ENCODE data around the gene NSG1. TPM values are rescaled to one million over a fixed set of nuclear protein-coding genes. Genes with fewer than 3 reads are reported as not detected.

The NSG1 gene
- 1 to 10 TPM in 3 of 4 donors, under 1 TPM in 1; 0.42 to 5.1 (median 2.7) TPM for total RNA-seq

GRCh38 chr4:4386736-4387392 lies at the start of gene NSG1:
Gene NSG1 (plus strand): TSS chr4:4387102. CDS start chr4:4387630, 528 bp downstream.
- H3K4me1 ChIP-seq: peaks cover 20 to 33% (median 32%) of the 10 kb centered on the region in 4 donors
- DNase-seq (ENCODE audit: extremely low spot score): no peak
- no CpG with 5 or more reads among the region's 87 CpGs for WGBS
- intact Hi-C loops (cut with DNase I): no loop called here
- no peaks in the 10 kb centered on the region for H3K36me3 ChIP-seq
- H3K4me3 ChIP-seq: peak within 1 kb of the TSS; percentile 46 to 53 (median 48)
- TF ChIP-seq POLR2AphosphoS5 (IDR thresholded peaks at IDR 0.05) (no peak), CTCF (IDR thresholded peaks at IDR 0.05) (no peak), POLR2A (IDR thresholded peaks at IDR 0.05; ENCODE audit: low read depth) (no peak), EP300 (IDR thresholded peaks at IDR 0.05) (no peak)
- peaks cover 0 to 85% (median 28%) of the 10 kb centered on the region in 4 donors for H3K27me3 ChIP-seq
- H3K9me3 ChIP-seq: no peaks in the 10 kb centered on the region
- no peak within 1 kb of the TSS for H3K27ac ChIP-seq (replicated peaks in 1 of 4)

GRCh38 chr4:4338210-4339001 lies 48.5 kb upstream of the NSG1 start:
- Histone ChIP-seq H3K4me3 (no peak overlapping the region), H3K9me3 (no peaks in the 10 kb centered on the region), H3K36me3 (no peaks in the 10 kb centered on the region), H3K4me1 (peaks cover 0 to 3% (median 0%) of the 10 kb centered on the region in 4 donors), H3K27ac (replicated peaks in 1 of 4) (no peak overlapping the region), H3K27me3 (peaks cover 0 to 11% (median 0%) of the 10 kb centered on the region in 4 donors)
- no peak for DNase-seq (ENCODE audit: extremely low spot score)
- intact Hi-C loops (cut with DNase I): no loop called here
- 65% methylated on average over 9 of the region's 11 CpGs for WGBS
- no peak for TF ChIP-seq POLR2AphosphoS5 (IDR thresholded peaks at IDR 0.05)
- no peak for TF ChIP-seq POLR2A (IDR thresholded peaks at IDR 0.05; ENCODE audit: low read depth)
- TF ChIP-seq CTCF (IDR thresholded peaks at IDR 0.05): no peak
- TF ChIP-seq EP300 (IDR thresholded peaks at IDR 0.05): no peak

- H3K36me3 ChIP-seq: no peaks in the 10 kb centered on the region
- H3K27me3 ChIP-seq: peaks cover 0 to 11% (median 0%) of the 10 kb centered on the region in 4 donors
- no peak for DNase-seq (ENCODE audit: extremely low spot score)
- no peak overlapping the region for H3K4me3 ChIP-seq
- WGBS: 75% methylated on average over 21 of the region's 21 CpGs
- intact Hi-C loops (cut with DNase I): no loop called here
- TF ChIP-seq CTCF (IDR thresholded peaks at IDR 0.05) (no peak), EP300 (IDR thresholded peaks at IDR 0.05) (no peak), POLR2AphosphoS5 (IDR thresholded peaks at IDR 0.05) (no peak), POLR2A (IDR thresholded peaks at IDR 0.05; ENCODE audit: low read depth) (no peak)
- H3K4me1 ChIP-seq: peaks cover 0 to 3% (median 0%) of the 10 kb centered on the region in 4 donors
- H3K9me3 ChIP-seq: no peaks in the 10 kb centered on the region
- no peak overlapping the region for H3K27ac ChIP-seq (replicated peaks in 1 of 4)
Measured at GRCh38 chr4:4339504-4340085, 47.3 kb upstream of the NSG1 start.

- DNase-seq (ENCODE audit: extremely low spot score): no peak
- no peaks in the 10 kb centered on the region for H3K4me1 ChIP-seq
- TF ChIP-seq POLR2AphosphoS5 (IDR thresholded peaks at IDR 0.05): no peak
- TF ChIP-seq POLR2A (IDR thresholded peaks at IDR 0.05; ENCODE audit: low read depth): no peak
- no peak for TF ChIP-seq EP300 (IDR thresholded peaks at IDR 0.05)
- TF ChIP-seq CTCF (IDR thresholded peaks at IDR 0.05): no peak
- no peaks in the 10 kb centered on the region for H3K36me3 ChIP-seq
- intact Hi-C loops (cut with DNase I): no loop called here
- H3K27ac ChIP-seq (replicated peaks in 1 of 4): no peak overlapping the region
- H3K27me3 ChIP-seq: peaks cover 0 to 17% (median 0%) of the 10 kb centered on the region in 4 donors
- 96% methylated on average over 4 of the region's 9 CpGs for WGBS
- H3K4me3 ChIP-seq: no peak overlapping the region
- H3K9me3 ChIP-seq: no peaks in the 10 kb centered on the region
Measured at GRCh38 chr4:4341861-4342650, 44.8 kb upstream of the NSG1 start.
